ENCODE results near the gene FAM110D.

Gene FAM110D

GRCh38 chr1:26180010-26180506 lies 21.2 kb downstream of the FAM110D start:
- TF ChIP-seq GATA2 (IDR thresholded peaks at IDR 0.05; ENCODE audit: low read depth, low read length), result no peak
- TF ChIP-seq GATA3 (IDR thresholded peaks at IDR 0.05; ENCODE audit: low read depth, low read length), result no peak

GRCh38 chr1:26181586-26182382 lies 22.9 kb downstream of the FAM110D start:
- TF ChIP-seq GATA3 (IDR thresholded peaks at IDR 0.05; ENCODE audit: low read depth, low read length), result no peak
- TF ChIP-seq GATA2 (IDR thresholded peaks at IDR 0.05; ENCODE audit: low read depth, low read length), result no peak

DNA sequence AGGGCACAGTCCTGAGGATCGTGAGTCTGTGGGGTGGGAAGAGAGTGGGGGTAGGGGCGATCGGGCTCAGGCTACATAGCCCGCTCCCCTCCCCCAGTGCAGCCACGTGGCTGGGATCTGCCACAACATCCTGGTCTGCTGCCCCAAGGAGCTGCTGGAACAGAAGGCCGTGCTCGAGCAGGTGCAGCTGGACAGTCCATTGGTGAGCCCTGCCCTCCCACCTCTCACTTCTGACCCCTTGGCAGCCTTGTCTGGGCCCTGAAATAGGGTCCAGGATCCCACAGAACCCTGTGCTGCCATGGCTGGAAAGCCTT lies 23.5 kb downstream of the FAM110D start:
- no peak for TF ChIP-seq GATA3 (IDR thresholded peaks at IDR 0.05; ENCODE audit: low read depth, low read length)
- no peak for TF ChIP-seq GATA2 (IDR thresholded peaks at IDR 0.05; ENCODE audit: low read depth, low read length)

- TF ChIP-seq GATA2 (IDR thresholded peaks at IDR 0.05; ENCODE audit: low read depth, low read length) (no peak), GATA3 (IDR thresholded peaks at IDR 0.05; ENCODE audit: low read depth, low read length) (no peak)
Observed at GRCh38 chr1:26184086-26184485, 25.2 kb downstream of the FAM110D start.

DNA sequence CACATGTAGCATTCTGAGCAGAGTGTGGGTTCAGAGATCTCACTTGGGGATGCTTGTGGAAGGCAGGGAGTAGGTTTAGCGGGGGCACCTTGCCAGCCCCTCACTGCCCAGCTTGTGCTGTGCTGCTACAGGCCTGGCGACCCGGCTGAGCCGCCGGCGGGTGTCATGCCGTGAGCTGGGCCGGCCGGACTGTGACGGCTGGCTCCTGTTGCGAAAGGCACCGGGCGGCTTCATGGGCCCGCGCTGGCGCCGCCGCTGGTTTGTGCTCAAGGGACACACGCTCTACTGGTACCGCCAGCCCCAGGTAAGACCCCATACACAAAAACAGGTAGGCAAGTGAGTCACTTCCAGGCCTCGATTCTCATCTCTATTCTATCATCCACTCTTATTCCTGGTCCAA lies 26.0 kb downstream of the FAM110D start:
- TF ChIP-seq GATA3 (IDR thresholded peaks at IDR 0.05; ENCODE audit: low read depth, low read length) (no peak), GATA2 (IDR thresholded peaks at IDR 0.05; ENCODE audit: low read depth, low read length) (no peak)

GRCh38 chr1:26187882-26188281 lies 29.0 kb downstream of the FAM110D start:
- TF ChIP-seq GATA2 (IDR thresholded peaks at IDR 0.05; ENCODE audit: low read depth, low read length) (no peak), GATA3 (IDR thresholded peaks at IDR 0.05; ENCODE audit: low read depth, low read length) (no peak)

GRCh38 chr1:26188477-26188876 lies 29.6 kb downstream of the FAM110D start:
- TF ChIP-seq GATA2 (IDR thresholded peaks at IDR 0.05; ENCODE audit: low read depth, low read length) (no peak), GATA3 (IDR thresholded peaks at IDR 0.05; ENCODE audit: low read depth, low read length) (no peak)

- TF ChIP-seq GATA2 (IDR thresholded peaks at IDR 0.05; ENCODE audit: low read depth, low read length) (no peak), GATA3 (IDR thresholded peaks at IDR 0.05; ENCODE audit: low read depth, low read length) (no peak)
Observed at GRCh38 chr1:26189331-26189730, 30.5 kb downstream of the FAM110D start.

DNA sequence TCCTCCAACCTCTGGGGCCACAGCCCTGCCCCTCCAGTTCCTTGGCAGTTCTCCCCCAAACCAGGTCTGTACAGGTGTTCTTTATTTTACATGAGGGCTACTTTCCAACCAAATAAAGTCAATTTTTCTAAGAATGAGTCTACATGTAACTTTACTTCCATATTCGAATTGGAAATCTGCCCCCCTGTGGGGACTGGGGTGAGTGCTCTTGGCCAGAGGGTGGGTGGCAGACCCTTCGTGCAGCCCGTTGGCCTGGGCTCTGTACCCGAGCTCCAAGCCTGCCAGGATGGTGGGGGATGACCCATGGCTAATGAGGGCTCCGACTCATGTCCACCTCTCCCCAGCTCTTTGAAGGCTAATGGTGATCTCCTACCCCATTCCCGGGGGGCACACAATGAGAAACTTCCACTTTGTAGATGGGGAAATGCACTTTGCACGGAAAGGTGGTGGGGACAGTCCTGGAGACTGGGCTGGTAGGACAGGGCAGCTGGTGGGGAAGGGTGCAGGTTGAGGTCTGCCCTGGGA lies 30.9 kb downstream of the FAM110D start:
- TF ChIP-seq GATA2 (IDR thresholded peaks at IDR 0.05; ENCODE audit: low read depth, low read length) (no peak), GATA3 (IDR thresholded peaks at IDR 0.05; ENCODE audit: low read depth, low read length) (no peak)

DNA sequence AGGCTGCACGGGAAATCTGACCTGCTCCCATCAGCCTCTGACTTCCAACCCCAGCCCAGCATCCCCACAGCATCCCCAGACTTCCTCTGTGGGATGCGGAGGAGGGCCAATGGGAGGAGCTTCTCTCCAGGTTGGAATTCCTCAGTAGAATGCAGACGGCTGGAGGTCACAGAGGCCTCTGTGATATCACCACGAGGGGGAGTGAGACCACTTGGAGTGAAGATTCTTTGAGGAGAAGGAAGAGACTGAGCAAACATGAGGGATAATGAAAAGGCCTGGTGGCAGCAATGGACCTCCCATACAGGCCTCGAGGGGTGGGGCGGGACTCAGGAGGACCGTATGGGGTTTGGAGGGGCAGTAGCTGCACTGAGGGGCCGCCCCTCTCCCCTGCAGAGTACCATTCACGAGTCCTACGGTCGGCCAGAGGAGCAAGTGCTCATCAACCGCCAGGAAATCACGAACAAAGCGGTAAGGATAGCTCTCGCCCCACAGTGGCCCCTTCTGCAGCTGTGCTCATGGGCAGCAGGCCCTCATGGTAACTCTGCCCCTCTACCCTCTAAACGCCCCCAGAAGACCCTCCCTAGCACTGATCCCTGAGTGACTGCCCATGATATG lies 31.6 kb downstream of the FAM110D start, which contains the start of gene CATSPER4:
Gene CATSPER4, plus strand, starts transcription at position 230 of the 615 bp plus-strand sequence. Its CDS starts 26 bp downstream, at position 256.
- TF ChIP-seq GATA3 (IDR thresholded peaks at IDR 0.05; ENCODE audit: low read depth, low read length) (no peak), GATA2 (IDR thresholded peaks at IDR 0.05; ENCODE audit: low read depth, low read length) (no peak)

DNA sequence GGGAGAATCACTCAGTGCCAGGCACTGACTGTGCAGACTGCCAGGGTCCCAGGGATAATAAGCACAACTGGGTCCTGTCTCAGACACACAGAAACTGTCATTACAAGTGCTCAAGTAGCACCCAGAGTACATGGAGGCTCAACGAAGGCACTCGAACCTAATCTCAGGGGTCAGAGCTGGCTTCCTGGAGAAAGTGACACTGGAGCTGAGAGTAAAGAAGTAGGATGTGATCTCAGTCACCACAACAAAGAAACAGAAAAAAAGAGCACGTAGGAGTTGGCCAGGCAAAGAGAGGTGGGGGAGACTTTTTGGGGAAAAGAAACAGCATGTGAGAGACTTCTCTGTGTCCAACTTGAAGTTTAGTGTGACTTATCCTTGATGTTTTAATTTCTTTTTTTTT lies 32.9 kb downstream of the FAM110D start:
- TF ChIP-seq GATA2 (IDR thresholded peaks at IDR 0.05; ENCODE audit: low read depth, low read length) (no peak), GATA3 (IDR thresholded peaks at IDR 0.05; ENCODE audit: low read depth, low read length) (no peak)

DNA sequence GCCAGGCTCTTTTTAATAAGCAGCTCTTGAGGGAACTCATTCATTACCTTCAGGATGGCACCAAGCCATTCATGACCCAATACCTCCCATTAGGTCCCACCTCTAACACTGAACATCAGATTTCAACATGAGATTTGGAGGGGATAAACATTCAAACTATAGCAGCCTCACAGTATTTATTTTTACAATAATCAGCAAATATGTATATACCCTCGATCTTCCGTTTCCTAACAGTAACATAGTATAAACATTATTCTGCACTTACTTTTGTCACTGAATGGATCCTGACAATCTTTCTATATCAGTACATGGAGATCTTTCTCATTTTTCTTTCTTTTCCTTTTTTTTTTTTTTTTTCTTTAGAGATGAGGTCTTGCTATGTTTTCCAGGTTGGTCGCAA lies 36.9 kb downstream of the FAM110D start:
- TF ChIP-seq GATA2 (IDR thresholded peaks at IDR 0.05; ENCODE audit: low read depth, low read length), result no peak
- no peak for TF ChIP-seq GATA3 (IDR thresholded peaks at IDR 0.05; ENCODE audit: low read depth, low read length)

- no peak for TF ChIP-seq GATA2 (IDR thresholded peaks at IDR 0.05; ENCODE audit: low read depth, low read length)
- no peak for TF ChIP-seq GATA3 (IDR thresholded peaks at IDR 0.05; ENCODE audit: low read depth, low read length)
Observed at GRCh38 chr1:26197301-26197700, 38.4 kb downstream of the FAM110D start.

- TF ChIP-seq GATA3 (IDR thresholded peaks at IDR 0.05; ENCODE audit: low read depth, low read length), result no peak
Observed at GRCh38 chr1:26197813-26198212, 38.9 kb downstream of the FAM110D start.

- TF ChIP-seq GATA3 (IDR thresholded peaks at IDR 0.05; ENCODE audit: low read depth, low read length) (no peak), GATA2 (IDR thresholded peaks at IDR 0.05; ENCODE audit: low read depth, low read length) (no peak)
Observed at GRCh38 chr1:26200413-26200812, 41.5 kb downstream of the FAM110D start.
